Measurements from ENCODE around the gene CCSER1. TPM values are rescaled to one million over a fixed set of nuclear protein-coding genes. Genes with fewer than 3 reads are reported as not detected.
A peak's percentile ranks its signal among the peaks of the same experiment; 100 is the strongest.

CCSER1 gene
- total RNA-seq, 1 donor from 2014 or later, result 8.4 TPM

DNA sequence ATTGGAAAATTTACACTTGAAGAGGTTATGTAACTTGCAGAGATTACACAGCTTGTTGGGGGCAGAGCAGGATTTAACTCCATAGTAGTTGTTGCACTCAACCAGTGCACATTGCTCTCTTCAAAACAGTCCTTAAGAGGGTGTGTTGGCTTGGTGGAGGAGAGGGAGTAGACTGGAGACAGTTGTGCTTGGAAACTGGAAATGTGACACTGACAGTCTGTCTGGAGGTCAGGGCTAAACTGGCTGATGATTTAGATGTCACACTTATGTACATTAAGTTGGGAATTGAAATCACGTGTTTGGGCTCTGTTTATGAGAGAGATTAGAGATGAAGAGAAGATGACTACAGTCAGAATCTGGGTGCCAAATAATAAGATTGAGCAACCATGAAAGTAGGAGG, 32.9 kb downstream of the CCSER1 start:
- Histone ChIP-seq H3K4me3 (no peak overlapping the region), H3K27ac (no peak overlapping the region), H3K9me3 (no peaks in the 10 kb centered on the region), H3K27me3 (ENCODE audit: low read depth) (no peaks in the 10 kb centered on the region), H3K36me3 (no peaks in the 10 kb centered on the region), H3K4me1 (no peaks in the 10 kb centered on the region)
- DNase-seq (no peak), ATAC-seq (no peak)
- intact Hi-C loops (cut with DNase I), result no loop called here
- TF ChIP-seq, protein P1, sequence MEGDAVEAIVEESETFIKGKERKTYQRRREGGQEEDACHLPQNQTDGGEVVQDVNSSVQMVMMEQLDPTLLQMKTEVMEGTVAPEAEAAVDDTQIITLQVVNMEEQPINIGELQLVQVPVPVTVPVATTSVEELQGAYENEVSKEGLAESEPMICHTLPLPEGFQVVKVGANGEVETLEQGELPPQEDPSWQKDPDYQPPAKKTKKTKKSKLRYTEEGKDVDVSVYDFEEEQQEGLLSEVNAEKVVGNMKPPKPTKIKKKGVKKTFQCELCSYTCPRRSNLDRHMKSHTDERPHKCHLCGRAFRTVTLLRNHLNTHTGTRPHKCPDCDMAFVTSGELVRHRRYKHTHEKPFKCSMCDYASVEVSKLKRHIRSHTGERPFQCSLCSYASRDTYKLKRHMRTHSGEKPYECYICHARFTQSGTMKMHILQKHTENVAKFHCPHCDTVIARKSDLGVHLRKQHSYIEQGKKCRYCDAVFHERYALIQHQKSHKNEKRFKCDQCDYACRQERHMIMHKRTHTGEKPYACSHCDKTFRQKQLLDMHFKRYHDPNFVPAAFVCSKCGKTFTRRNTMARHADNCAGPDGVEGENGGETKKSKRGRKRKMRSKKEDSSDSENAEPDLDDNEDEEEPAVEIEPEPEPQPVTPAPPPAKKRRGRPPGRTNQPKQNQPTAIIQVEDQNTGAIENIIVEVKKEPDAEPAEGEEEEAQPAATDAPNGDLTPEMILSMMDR (IDR thresholded peaks at IDR 0.05), result no peak

DNA sequence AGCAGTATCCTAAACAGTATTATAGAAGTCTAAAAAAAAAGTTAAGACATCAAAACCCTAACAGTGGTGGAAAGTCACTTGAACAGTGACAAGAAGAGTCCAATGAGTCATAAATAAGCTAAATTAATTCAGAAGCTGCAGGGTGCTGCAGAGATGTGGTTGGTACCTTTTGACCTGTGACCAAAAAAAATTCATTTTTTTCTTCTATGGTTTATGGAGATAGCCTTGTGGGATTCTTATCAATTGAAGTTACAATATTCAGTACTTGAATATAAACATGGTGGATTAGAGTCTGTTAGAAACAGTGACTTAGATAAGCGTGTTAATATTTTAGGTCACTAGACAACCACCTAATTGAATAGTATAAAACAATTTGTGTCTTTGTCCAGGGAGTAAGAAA, 35.4 kb downstream of the CCSER1 start:
- H3K4me1 ChIP-seq, result no peaks in the 10 kb centered on the region
- intact Hi-C loops (cut with DNase I), result no loop called here
- H3K27me3 ChIP-seq (ENCODE audit: low read depth), result no peaks in the 10 kb centered on the region
- TF ChIP-seq, protein P1 (IDR thresholded peaks at IDR 0.05), result no peak
- no peaks in the 10 kb centered on the region for H3K36me3 ChIP-seq
- no peak for ATAC-seq
- no peak for DNase-seq
- H3K9me3 ChIP-seq, result no peaks in the 10 kb centered on the region
- H3K27ac ChIP-seq, result no peak overlapping the region
- H3K4me3 ChIP-seq, result no peak overlapping the region

DNA sequence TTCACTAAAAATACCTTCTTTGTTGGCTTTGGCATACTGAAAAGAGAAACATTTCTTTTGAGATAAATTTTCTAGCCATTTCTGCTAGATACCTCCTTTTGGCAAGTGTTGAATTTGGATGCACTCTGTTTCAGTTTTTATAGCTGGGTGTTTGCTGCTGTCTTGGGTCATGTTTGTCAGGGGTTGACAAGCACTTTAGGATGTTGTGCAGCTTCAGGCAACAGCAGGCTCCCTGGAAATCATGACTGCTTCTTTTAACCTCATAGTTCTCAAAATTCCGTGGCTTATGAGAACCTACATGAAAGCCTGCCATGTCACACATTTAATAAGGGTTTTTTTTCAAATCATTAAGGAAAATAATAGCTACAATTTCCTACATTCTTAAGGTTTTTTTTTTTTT, 36.7 kb downstream of the CCSER1 start:
- DNase-seq, result no peak

DNA sequence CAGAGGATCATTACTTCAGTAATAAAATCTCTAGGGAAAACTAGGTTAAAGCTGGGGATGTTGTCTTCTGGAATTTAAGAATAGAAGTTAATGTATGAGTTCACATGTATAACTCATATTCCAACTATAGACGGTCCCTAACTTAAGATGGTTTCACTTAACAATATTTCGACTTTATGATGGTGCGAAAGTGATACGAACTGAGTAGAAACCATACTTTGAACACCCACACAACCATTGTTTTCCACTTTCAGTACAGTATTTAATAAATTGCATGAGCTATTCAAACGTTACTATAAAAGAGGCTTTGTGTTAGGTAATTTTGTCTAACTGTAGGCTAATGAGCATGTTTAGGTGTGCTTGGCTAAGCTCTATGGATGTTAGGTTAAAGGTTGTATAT, 38.7 kb downstream of the CCSER1 start:
- TF ChIP-seq, protein P1 (IDR thresholded peaks at IDR 0.05), result no peak
- DNase-seq, result no peak
- intact Hi-C loops (cut with DNase I), result no loop called here
- no peaks in the 10 kb centered on the region for H3K27me3 ChIP-seq (ENCODE audit: low read depth)
- no peaks in the 10 kb centered on the region for H3K4me1 ChIP-seq
- H3K36me3 ChIP-seq, result no peaks in the 10 kb centered on the region
- no peak overlapping the region for H3K27ac ChIP-seq
- H3K4me3 ChIP-seq, result no peak overlapping the region
- no peak for ATAC-seq
- no peaks in the 10 kb centered on the region for H3K9me3 ChIP-seq

More for the DNA sequence above, 36.7 kb downstream of the CCSER1 start:
- TF ChIP-seq, protein P1 (IDR thresholded peaks at IDR 0.05), result no peak
- no peaks in the 10 kb centered on the region for H3K36me3 ChIP-seq
- no peaks in the 10 kb centered on the region for H3K4me1 ChIP-seq
- no peak for ATAC-seq
- H3K4me3 ChIP-seq, result no peak overlapping the region
- H3K27ac ChIP-seq, result no peak overlapping the region
- intact Hi-C loops (cut with DNase I), result no loop called here
- no peaks in the 10 kb centered on the region for H3K9me3 ChIP-seq
- no peaks in the 10 kb centered on the region for H3K27me3 ChIP-seq (ENCODE audit: low read depth)

DNA sequence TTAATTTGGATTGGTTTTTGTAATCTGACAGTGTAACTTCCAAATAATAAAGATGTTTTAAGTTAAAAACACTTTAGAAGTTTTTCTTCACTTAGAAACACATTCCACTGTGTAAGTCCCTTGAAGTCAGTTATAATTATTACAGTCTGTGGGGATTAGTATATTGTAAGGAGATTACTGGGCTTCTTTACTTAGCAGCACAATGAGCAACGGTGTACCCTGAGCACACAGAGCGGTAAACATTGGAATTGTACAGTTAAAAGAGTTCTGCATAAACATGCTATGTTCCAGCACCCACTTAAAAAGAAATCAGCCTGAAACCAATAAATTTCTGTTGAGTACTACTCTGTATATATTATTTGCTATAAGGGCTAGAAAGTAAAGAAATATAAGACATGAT, 44.3 kb downstream of the CCSER1 start:
- no peaks in the 10 kb centered on the region for H3K9me3 ChIP-seq
- TF ChIP-seq, protein P1 (IDR thresholded peaks at IDR 0.05), result no peak
- H3K4me1 ChIP-seq, result no peaks in the 10 kb centered on the region
- ATAC-seq (no peak), DNase-seq (no peak)
- H3K27me3 ChIP-seq (ENCODE audit: low read depth), result no peaks in the 10 kb centered on the region
- intact Hi-C loops (cut with DNase I), result no loop called here
- H3K27ac ChIP-seq, result no peak overlapping the region
- no peak overlapping the region for H3K4me3 ChIP-seq
- no peaks in the 10 kb centered on the region for H3K36me3 ChIP-seq

DNA sequence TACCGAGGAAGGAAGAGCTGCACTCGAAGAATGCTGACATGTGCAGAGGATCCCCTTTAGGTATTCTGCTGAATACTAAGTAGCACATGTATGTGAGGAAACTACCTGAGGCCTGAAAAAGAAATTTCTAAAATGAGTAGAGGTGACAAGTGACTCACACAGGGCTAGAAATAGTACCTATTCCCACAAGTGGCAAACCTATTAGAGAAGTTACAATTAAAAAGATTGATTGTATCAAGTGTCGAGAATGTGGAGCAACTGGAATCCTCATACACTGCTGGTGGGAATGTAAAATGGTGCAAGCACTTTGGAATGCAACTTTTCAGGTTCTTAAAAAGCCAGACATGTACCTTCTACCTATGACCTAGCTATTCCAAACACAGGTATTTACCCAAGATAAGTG, 47.4 kb downstream of the CCSER1 start:
- Histone ChIP-seq H3K27me3 (ENCODE audit: low read depth) (no peaks in the 10 kb centered on the region), H3K36me3 (no peaks in the 10 kb centered on the region), H3K4me3 (no peak overlapping the region), H3K27ac (no peak overlapping the region), H3K4me1 (no peaks in the 10 kb centered on the region), H3K9me3 (no peaks in the 10 kb centered on the region)
- DNase-seq (no peak), ATAC-seq (peak; percentile 92 to 97)
- intact Hi-C loops (cut with DNase I), result no loop called here
- TF ChIP-seq, protein P1 (IDR thresholded peaks at IDR 0.05), result no peak
